Mesendoderm (in vitro differentiated cells): ENCODE results near the gene SLC35F3.

ENCODE experiments used
- DNase-seq: peaks from one replicate; pipeline ENCODE4 v3.0.0; 2013
- H2AK5ac ChIP-seq: 2 replicates; pipeline ENCODE4 v1.6.1; 2013; ENCODE audit warnings: low read length, inconsistent platforms
- H2BK120ac ChIP-seq: 2 replicates; pipeline ENCODE4 v1.6.1; 2013; ENCODE audit warnings: low read depth, mild to moderate bottlenecking, low read length, moderate library complexity, mixed read lengths
- H2BK15ac ChIP-seq: replicated peaks from 2 replicates; pipeline ENCODE4 v1.6.1; 2013; ENCODE audit warnings: low read depth, mild to moderate bottlenecking, moderate library complexity
- H2BK5ac ChIP-seq: 2 replicates; pipeline ENCODE4 v1.6.1; 2013; ENCODE audit warnings: low read length, inconsistent platforms
- H3K18ac ChIP-seq: 2 replicates; pipeline ENCODE4 v1.6.1; 2013; ENCODE audit warnings: mild to moderate bottlenecking, low read length, mixed read lengths
- H3K23ac ChIP-seq: one replicate; pipeline ENCODE4 v1.6.1; 2013; ENCODE audit warnings: low read length
- H3K27ac ChIP-seq: 2 replicates; pipeline ENCODE4 v1.5.1; 2013; ENCODE audit warnings: low read depth, mild to moderate bottlenecking, inconsistent platforms, low read length, moderate library complexity
- H3K27me3 ChIP-seq: 2 replicates; pipeline ENCODE4 v1.6.1; 2013; ENCODE audit warnings: low read length, control low read depth, mild to moderate bottlenecking, inconsistent platforms; ENCODE audit not compliant: insufficient read depth, poor library complexity
- H3K36me3 ChIP-seq: 2 replicates; pipeline ENCODE4 v1.6.1; 2013; ENCODE audit warnings: low read length, inconsistent platforms; ENCODE audit not compliant: control insufficient read depth, insufficient read depth
- H3K4ac ChIP-seq: one replicate; pipeline ENCODE4 v1.6.1; 2013; ENCODE audit warnings: low read depth, mild to moderate bottlenecking, low read length, moderate library complexity
- H3K4me1 ChIP-seq: 2 replicates; pipeline ENCODE4 v1.6.1; 2013; ENCODE audit warnings: low read depth, low read length, inconsistent platforms; ENCODE audit not compliant: control insufficient read depth
- H3K4me2 ChIP-seq: 2 replicates; pipeline ENCODE4 v1.6.1; 2013; ENCODE audit warnings: low read length
- H3K4me3 ChIP-seq: 2 replicates; pipeline ENCODE4 v1.5.1; 2013; ENCODE audit warnings: mild to moderate bottlenecking, low read length
- H3K56ac ChIP-seq: one replicate; pipeline ENCODE4 v1.6.1; 2013; ENCODE audit warnings: low read length
- H3K79me1 ChIP-seq: 2 replicates; pipeline ENCODE4 v1.6.1; 2013; ENCODE audit warnings: low read length, inconsistent platforms
- H3K79me2 ChIP-seq: 2 replicates; pipeline ENCODE4 v1.6.1; 2013; ENCODE audit warnings: mild to moderate bottlenecking, low read length; ENCODE audit not compliant: control insufficient read depth, insufficient read depth
- H3K9ac ChIP-seq: 2 replicates; pipeline ENCODE4 v1.6.1; 2013; ENCODE audit warnings: low read length, inconsistent platforms
- H4K5ac ChIP-seq: one replicate; pipeline ENCODE4 v1.6.1; 2013; ENCODE audit warnings: low read length
- H4K8ac ChIP-seq: one replicate; pipeline ENCODE4 v1.6.1; 2013; ENCODE audit warnings: low read depth, mild to moderate bottlenecking, control low read depth, low read length, moderate library complexity
- WGBS: extraction: QIAGEN DNeasy Blood & Tissue Kit; methylation state at CpG from one replicate; pipeline ENCODE4 v1.1.7; 2013; ENCODE audit warnings: low lambda C conversion rate, missing lambda C conversion rate; ENCODE audit not compliant: insufficient coverage; ENCODE audit errors: extremely low coverage; 5-methylcytosine and 5-hydroxymethylcytosine counted together

SLC35F3 gene

DNA sequence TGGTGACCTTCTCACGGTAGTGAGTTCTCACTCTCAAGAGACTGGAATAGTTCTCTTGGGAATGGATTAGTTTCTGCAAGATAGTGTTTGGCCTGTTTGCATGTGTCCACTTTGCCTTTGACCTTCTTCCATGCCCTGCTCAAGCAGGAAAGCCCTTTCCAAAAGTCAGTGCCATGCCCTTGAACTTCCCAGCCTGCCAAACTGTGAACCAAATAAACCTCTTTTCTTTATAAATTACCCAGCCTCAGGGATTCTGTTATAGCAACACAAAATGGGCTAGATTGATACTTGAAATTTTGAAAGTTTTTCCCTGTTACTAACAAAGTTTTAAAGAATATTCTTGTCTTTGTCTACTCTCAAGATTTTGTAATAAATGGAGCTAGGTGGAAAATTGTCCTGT, 139.6 kb downstream of the SLC35F3 start:
- no peak overlapping the region for H3K4me3 ChIP-seq
- H3K79me1 ChIP-seq: no peaks in the 10 kb centered on the region
- H2BK5ac ChIP-seq: no peak overlapping the region
- no peak overlapping the region for H2AK5ac ChIP-seq
- no peak overlapping the region for H3K56ac ChIP-seq
- no peak overlapping the region for H3K27ac ChIP-seq
- no peak overlapping the region for H4K8ac ChIP-seq
- H3K79me2 ChIP-seq: no peaks in the 10 kb centered on the region
- H3K36me3 ChIP-seq: no peaks in the 10 kb centered on the region
- H4K5ac ChIP-seq: no peak overlapping the region
- H3K4me2 ChIP-seq: no peak overlapping the region
- H3K9ac ChIP-seq: no peak overlapping the region
- H3K4me1 ChIP-seq: no peaks in the 10 kb centered on the region
- WGBS: no CpG with 5 or more reads among the region's 1 CpG
- DNase-seq: no peak
- no peak overlapping the region for H3K23ac ChIP-seq
- no peak overlapping the region for H3K4ac ChIP-seq
- H2BK120ac ChIP-seq: no peak overlapping the region
- H2BK15ac ChIP-seq: no peak overlapping the region
- no peaks in the 10 kb centered on the region for H3K27me3 ChIP-seq
- no peak overlapping the region for H3K18ac ChIP-seq

GRCh38 chr1:234047123-234047522, 142.6 kb downstream of the SLC35F3 start:
- H3K56ac ChIP-seq: no peak overlapping the region
- no peak overlapping the region for H2AK5ac ChIP-seq
- no peak overlapping the region for H4K8ac ChIP-seq
- no peak overlapping the region for H3K4me3 ChIP-seq
- no peak overlapping the region for H4K5ac ChIP-seq
- no peak overlapping the region for H2BK120ac ChIP-seq
- H3K36me3 ChIP-seq: no peaks in the 10 kb centered on the region
- no peaks in the 10 kb centered on the region for H3K79me1 ChIP-seq
- H3K4me1 ChIP-seq: no peaks in the 10 kb centered on the region
- no peak overlapping the region for H3K23ac ChIP-seq
- H3K79me2 ChIP-seq: no peaks in the 10 kb centered on the region
- DNase-seq: no peak
- H3K18ac ChIP-seq: no peak overlapping the region
- no peak overlapping the region for H3K4ac ChIP-seq
- no peak overlapping the region for H3K9ac ChIP-seq
- H3K27me3 ChIP-seq: no peaks in the 10 kb centered on the region
- H3K27ac ChIP-seq: no peak overlapping the region
- no peak overlapping the region for H3K4me2 ChIP-seq
- H2BK15ac ChIP-seq: no peak overlapping the region
- no peak overlapping the region for H2BK5ac ChIP-seq

GRCh38 chr1:234062166-234062565, 157.7 kb downstream of the SLC35F3 start:
- H3K4me3 ChIP-seq: no peak overlapping the region
- H3K4me1 ChIP-seq: no peaks in the 10 kb centered on the region

GRCh38 chr1:234065794-234066447, 161.4 kb downstream of the SLC35F3 start:
- no peak overlapping the region for H2BK120ac ChIP-seq
- no peak overlapping the region for H3K18ac ChIP-seq
- H3K4ac ChIP-seq: no peak overlapping the region
- H3K79me2 ChIP-seq: no peaks in the 10 kb centered on the region
- no CpG with 5 or more reads among the region's 17 CpGs for WGBS
- H3K36me3 ChIP-seq: no peaks in the 10 kb centered on the region
- no peak overlapping the region for H3K27ac ChIP-seq
- no peak overlapping the region for H3K4me2 ChIP-seq
- H3K79me1 ChIP-seq: no peaks in the 10 kb centered on the region
- no peaks in the 10 kb centered on the region for H3K27me3 ChIP-seq
- H4K5ac ChIP-seq: no peak overlapping the region
- H3K23ac ChIP-seq: no peak overlapping the region
- no peak overlapping the region for H2BK15ac ChIP-seq
- H3K4me3 ChIP-seq: no peak overlapping the region
- H4K8ac ChIP-seq: no peak overlapping the region
- DNase-seq: peak; percentile 78
- no peak overlapping the region for H2AK5ac ChIP-seq
- no peak overlapping the region for H3K9ac ChIP-seq
- no peak overlapping the region for H3K56ac ChIP-seq
- no peaks in the 10 kb centered on the region for H3K4me1 ChIP-seq
- no peak overlapping the region for H2BK5ac ChIP-seq

More at GRCh38 chr1:234062166-234062565, 157.7 kb downstream of the SLC35F3 start:
- Histone ChIP-seq H3K18ac (no peak overlapping the region), H3K9ac (no peak overlapping the region), H4K5ac (no peak overlapping the region), H3K23ac (no peak overlapping the region), H3K56ac (no peak overlapping the region), H3K4ac (no peak overlapping the region), H3K79me2 (no peaks in the 10 kb centered on the region), H4K8ac (no peak overlapping the region), H2AK5ac (no peak overlapping the region), H2BK15ac (no peak overlapping the region), H3K36me3 (no peaks in the 10 kb centered on the region), H3K4me2 (no peak overlapping the region), H3K79me1 (no peaks in the 10 kb centered on the region), H3K27me3 (no peaks in the 10 kb centered on the region), H2BK120ac (no peak overlapping the region), H3K27ac (no peak overlapping the region), H2BK5ac (no peak overlapping the region)
- no peak for DNase-seq
- WGBS: no CpG with 5 or more reads among the region's 3 CpGs

- Histone ChIP-seq H3K18ac (no peak overlapping the region), H2BK120ac (no peak overlapping the region), H2BK5ac (no peak overlapping the region), H2AK5ac (no peak overlapping the region), H3K79me2 (no peaks in the 10 kb centered on the region), H4K5ac (no peak overlapping the region), H3K27me3 (no peaks in the 10 kb centered on the region), H2BK15ac (no peak overlapping the region), H3K23ac (no peak overlapping the region), H3K4me2 (no peak overlapping the region), H3K9ac (no peak overlapping the region), H3K36me3 (no peaks in the 10 kb centered on the region), H3K79me1 (no peaks in the 10 kb centered on the region), H3K56ac (no peak overlapping the region), H3K4ac (no peak overlapping the region), H3K4me3 (no peak overlapping the region), H4K8ac (no peak overlapping the region), H3K27ac (no peak overlapping the region), H3K4me1 (no peaks in the 10 kb centered on the region)
- WGBS: no CpG with 5 or more reads among the region's 8 CpGs
- DNase-seq: no peak
Observed at GRCh38 chr1:234067581-234068337, 163.3 kb downstream of the SLC35F3 start.
